GM06990 (cell line): ENCODE data around the gene PPP1R12B.
"Not testable (repeated sequence)": the region's sequence is repeated elsewhere in the genome, so short reads cannot be mapped to it uniquely, and the experiment has no call there.

Experiments
- DNase-seq: peaks from one replicate; pipeline ENCODE4 v3.0.0-alpha.2; 2011; ENCODE audit not compliant: insufficient read length; ENCODE audit errors: extremely low read depth
- H3K27me3 ChIP-seq: replicated peaks from 2 replicates; pipeline ENCODE4 v1.6.0; 2011; ENCODE audit warnings: low read length; ENCODE audit not compliant: control insufficient read depth, insufficient read depth
- H3K36me3 ChIP-seq: 2 replicates; pipeline ENCODE4 v1.5.1; 2011; ENCODE audit warnings: low read length; ENCODE audit not compliant: control insufficient read depth, insufficient read depth
- H3K4me3 ChIP-seq: replicated peaks from 2 replicates; pipeline ENCODE4 v1.5.1; 2011; ENCODE audit warnings: low read depth, mild to moderate bottlenecking, control low read depth, low read length
- CTCF ChIP-seq: IDR thresholded peaks from 2 replicates; pipeline ENCODE4 v1.5.1; 2011; ENCODE audit warnings: low read length, control low read depth, mild to moderate bottlenecking, inconsistent platforms; ENCODE audit not compliant: insufficient read depth, poor library complexity, severe bottlenecking

Gene PPP1R12B

GRCh38 chr1:202547215-202547614 lies 198.7 kb downstream of the PPP1R12B start:
- H3K4me3 ChIP-seq: peak overlapping the region; percentile 18
- DNase-seq: no peak
- no peaks in the 10 kb centered on the region for H3K36me3 ChIP-seq
- TF ChIP-seq CTCF: no peak
- no peaks in the 10 kb centered on the region for H3K27me3 ChIP-seq

GRCh38 chr1:202550088-202550487 lies 201.6 kb downstream of the PPP1R12B start:
- not testable (repeated sequence) for H3K27me3 ChIP-seq, DNase-seq, H3K4me3 ChIP-seq, H3K36me3 ChIP-seq

GRCh38 chr1:202551683-202552082 lies 203.2 kb downstream of the PPP1R12B start:
- Histone ChIP-seq H3K4me3 (no peak overlapping the region), H3K36me3 (no peaks in the 10 kb centered on the region), H3K27me3 (no peaks in the 10 kb centered on the region)
- TF ChIP-seq CTCF: no peak
- no peak for DNase-seq

- not testable (repeated sequence) for H3K4me3 ChIP-seq, DNase-seq, H3K36me3 ChIP-seq, H3K27me3 ChIP-seq
These were observed 204.1 kb downstream of the PPP1R12B start for GRCh38 chr1:202552615-202553014.

- not testable (repeated sequence) for DNase-seq, H3K27me3 ChIP-seq, H3K4me3 ChIP-seq, H3K36me3 ChIP-seq
These were observed 204.6 kb downstream of the PPP1R12B start for GRCh38 chr1:202553078-202553477.

GRCh38 chr1:202553560-202554038 lies 205.1 kb downstream of the PPP1R12B start:
- Histone ChIP-seq H3K27me3 (no peaks in the 10 kb centered on the region), H3K4me3 (no peak overlapping the region), H3K36me3 (no peaks in the 10 kb centered on the region)
- no peak for TF ChIP-seq CTCF
- DNase-seq: peak; percentile 9

GRCh38 chr1:202554619-202555018 lies 206.1 kb downstream of the PPP1R12B start:
- DNase-seq, H3K4me3 ChIP-seq, H3K27me3 ChIP-seq, H3K36me3 ChIP-seq: not testable (repeated sequence)

- not testable (repeated sequence) for H3K4me3 ChIP-seq, H3K27me3 ChIP-seq, H3K36me3 ChIP-seq, DNase-seq
These were observed 207.5 kb downstream of the PPP1R12B start for GRCh38 chr1:202556037-202556436.

- not testable (repeated sequence) for DNase-seq, H3K36me3 ChIP-seq, H3K27me3 ChIP-seq, H3K4me3 ChIP-seq
These were observed 209.2 kb downstream of the PPP1R12B start for GRCh38 chr1:202557662-202558061.
